Renal cortex interstitium (tissue), 11 donors: Measurements from ENCODE around the gene UNC5C. TPM values are rescaled to one million over a fixed set of nuclear protein-coding genes. Genes with fewer than 3 reads are reported as not detected.
"Not testable (repeated sequence)": the region's sequence is repeated elsewhere in the genome, so short reads cannot be mapped to it uniquely, and the experiment has no call there.

Experiments
- DNase-seq, 11 donors: peaks; one replicate each; pipeline ENCODE4 v3.0.0-alpha.2; 2013; ENCODE audit warnings: low read depth in 9 of 11, low spot score in 4 of 11; ENCODE audit errors: extremely low read depth in 1 of 11
- polyA plus RNA-seq, 3 donors: library from polyadenylated mRNA; unstranded; fragments of 120-200 nt; gene quantifications; one replicate each; pipeline ENCODE4 v1.2.1, GENCODE V29; 2013; ENCODE audit not compliant: insufficient read length in 3 of 3

UNC5C gene
- polyA plus RNA-seq, 3 donors: 34.1 to 43.8 (median 41.3) TPM

DNA sequence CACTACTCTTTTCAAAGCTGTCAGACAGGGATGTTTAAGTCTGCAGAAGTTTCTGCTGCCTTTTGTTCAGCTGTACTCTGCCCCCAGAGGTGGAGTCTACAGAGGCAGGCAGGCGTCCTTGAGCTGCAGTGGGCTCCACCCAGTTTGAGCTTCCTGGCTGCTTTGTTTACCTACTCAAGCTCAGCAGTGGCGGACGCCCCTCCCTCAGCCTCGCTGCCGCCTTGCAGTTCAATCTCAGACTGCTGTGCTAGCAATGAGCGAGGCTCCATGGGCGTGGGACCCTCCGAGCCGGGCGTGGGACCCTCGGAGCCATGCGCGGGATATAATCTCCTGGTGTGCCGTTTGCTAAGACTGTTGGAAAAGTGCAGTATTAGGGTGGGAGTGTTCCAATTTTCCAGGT, 409.3 kb downstream of the UNC5C start:
- not testable (repeated sequence) for DNase-seq

DNA sequence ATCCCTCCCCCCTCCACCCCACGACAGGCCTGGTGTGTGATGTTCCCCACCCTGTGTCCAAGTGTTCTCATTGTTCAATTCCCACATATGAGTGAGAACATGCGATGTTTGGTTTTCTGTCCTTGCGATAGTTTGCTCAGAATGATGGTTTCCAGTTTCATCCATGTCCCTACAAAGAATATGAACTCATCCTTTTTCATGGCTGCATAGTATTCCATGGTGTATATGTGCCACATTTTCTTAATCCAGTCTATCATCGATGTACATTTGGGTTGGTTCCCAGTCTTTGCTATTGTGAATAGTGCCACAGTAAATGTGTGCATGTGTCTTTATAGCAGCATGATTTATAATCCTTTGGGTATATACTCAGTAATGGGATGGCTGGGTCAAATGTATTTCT, 414.8 kb downstream of the UNC5C start:
- DNase-seq: not testable (repeated sequence)

DNA sequence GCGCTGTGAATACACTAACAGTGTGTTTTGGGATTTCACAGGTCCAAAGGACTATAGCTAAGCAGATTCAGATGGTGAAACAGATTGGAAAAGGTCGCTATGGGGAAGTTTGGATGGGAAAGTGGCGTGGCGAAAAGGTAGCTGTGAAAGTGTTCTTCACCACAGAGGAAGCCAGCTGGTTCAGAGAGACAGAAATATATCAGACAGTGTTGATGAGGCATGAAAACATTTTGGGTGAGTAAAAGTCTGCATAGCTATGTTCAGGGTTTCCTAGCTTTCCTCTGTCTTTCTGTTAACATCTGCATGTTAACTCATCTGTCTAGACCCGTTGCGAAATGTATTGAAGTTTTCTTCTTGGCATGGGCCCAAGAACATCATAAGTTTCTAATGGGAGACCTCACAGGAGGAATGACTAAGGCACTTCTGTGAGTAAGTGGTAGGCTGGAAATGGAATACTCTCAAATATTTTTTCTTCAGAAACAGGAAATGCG, 418.9 kb downstream of the UNC5C start:
- no peak for DNase-seq

DNA sequence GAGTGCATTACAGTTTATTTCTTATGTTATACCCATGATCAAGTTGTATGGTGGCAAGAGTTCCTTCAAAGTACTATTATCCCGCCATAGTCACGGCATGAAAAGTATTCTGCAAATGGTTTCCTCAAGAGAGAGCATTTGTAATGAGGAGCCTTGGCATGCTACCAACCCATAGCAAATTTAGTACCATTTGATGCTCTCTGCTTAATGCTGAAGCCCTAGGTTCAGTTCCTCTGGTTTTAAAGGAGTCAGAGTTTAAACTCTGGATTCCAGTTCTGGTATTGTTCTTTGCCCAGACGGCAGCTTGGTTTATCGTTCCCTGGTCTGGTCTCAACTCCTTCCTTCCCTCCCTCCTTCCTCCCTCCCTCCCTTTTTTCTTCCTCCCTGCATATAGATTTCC, 419.7 kb downstream of the UNC5C start:
- no peak for DNase-seq

DNA sequence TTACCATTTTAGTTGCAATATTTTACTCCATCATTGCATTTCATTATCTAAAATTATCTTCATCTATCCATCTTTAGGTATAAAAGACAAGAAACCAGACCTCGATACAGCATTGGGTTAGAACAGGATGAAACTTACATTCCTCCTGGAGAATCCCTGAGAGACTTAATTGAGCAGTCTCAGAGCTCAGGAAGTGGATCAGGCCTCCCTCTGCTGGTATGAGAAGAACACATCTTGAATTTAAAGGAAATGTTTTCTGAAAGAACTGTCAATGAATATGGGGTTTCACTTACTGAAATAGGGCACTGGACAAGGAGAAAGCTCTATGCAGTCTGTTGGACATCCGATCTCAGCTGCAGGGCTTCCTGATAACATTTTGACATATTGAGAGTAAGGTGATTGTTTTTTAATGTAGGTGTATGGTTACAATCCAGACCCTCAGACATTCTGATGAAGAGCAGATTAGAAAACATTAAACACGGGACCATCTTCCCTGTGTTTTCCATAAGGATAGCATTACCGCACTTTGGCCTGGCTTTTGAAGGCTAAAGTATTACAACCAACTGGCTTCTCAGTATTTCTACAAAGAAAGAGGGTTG, 423.8 kb downstream of the UNC5C start:
- peak in 10 of 11 donors; percentile 27 to 60 (median 35) for DNase-seq

DNA sequence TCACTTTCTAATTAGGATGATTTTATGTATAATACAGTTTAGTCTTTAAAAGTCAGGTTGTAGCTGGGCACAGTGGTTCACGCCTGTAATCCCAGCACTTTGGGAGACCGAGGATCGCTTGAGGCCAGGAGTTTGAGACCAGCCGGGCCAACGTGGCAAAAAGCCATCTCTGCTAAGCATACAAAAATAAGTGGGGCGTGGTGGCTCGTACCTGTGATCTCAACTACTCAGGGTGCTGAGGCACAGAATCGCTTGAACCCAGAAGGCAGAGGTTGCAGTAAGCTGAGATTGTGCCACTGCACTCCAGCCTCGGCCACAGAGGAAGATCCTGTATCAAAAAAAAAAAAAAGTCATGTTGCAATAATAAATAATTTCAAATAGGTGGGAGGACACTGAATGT, 426.8 kb downstream of the UNC5C start:
- DNase-seq: no peak

DNA sequence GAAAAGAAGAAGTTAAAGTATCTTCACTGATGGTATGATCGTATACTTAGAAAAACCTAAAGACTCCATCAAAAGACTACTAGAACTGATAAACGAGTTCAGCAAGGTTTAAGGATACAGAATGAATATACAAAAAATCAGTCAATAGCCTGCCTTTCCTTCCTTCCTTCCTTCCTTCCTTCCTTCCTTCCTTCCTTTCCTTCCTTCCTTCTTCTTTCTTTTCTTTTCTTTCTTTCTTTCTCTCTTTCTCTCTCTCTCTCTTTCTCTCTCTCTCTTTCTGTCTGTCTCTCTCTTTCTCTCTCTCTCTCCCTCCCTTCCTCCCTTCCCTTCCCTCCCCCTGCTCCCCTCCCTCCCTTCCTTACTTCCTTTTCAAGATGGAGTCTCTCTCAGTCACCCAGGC, 428.3 kb downstream of the UNC5C start:
- DNase-seq: no peak

DNA sequence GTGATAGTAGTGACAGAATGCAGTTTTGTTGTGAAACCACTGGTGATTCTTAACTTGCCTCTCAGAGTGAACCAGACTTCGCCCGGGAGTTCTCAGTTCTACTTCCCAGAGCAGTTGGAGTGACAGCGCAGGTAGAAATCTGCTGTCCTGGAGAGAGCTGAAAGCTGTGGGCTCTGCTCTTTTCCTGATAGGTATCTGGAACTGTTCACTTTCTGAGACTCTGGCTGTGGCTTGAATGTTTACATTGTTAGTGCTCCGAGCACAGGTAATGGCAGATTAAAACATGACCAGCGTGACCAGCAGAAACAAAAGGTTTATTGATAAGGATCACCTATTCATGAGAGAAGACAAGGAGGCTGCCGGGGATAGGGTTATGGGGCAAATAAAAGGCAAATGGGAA, 430.3 kb downstream of the UNC5C start:
- DNase-seq: no peak

DNA sequence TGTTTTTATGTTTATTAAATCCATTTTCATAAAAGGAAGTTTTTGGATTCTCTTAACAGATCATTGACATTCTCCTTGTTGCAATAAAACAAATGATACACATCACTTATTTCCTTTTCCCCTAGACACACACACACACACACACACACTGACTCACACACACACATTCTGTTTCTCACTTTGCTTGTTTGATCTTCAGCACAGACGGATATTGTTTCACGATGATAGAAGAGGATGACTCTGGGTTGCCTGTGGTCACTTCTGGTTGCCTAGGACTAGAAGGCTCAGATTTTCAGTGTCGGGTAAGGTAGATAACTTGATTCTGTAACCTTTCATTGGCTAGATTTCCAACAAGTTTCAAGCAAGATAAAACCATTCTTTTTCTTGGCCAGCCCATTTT, 434.3 kb downstream of the UNC5C start:
- DNase-seq: no peak
